Memory B cell (primary cell): ENCODE data around the gene ESRRB.

Source experiments
- ATAC-seq: fragments of 150-1000 bp; cut with Tn5 transposase; 2 replicates; pipeline ENCODE4 v1.10.0; 2021; ENCODE audit warnings: low read depth, mild to moderate bottlenecking, moderate library complexity
- DNase-seq, 2 donors: peaks; one replicate each; pipeline ENCODE4 v3.0.0; 2022; ENCODE audit warnings: low spot score in 2 of 2
- H3K27ac Mint-ChIP-seq: one replicate; pipeline ENCODE4 v1.8.0; 2022; ENCODE audit warnings: mild to moderate bottlenecking, moderate library complexity, mixed read lengths
- H3K27me3 Mint-ChIP-seq: one replicate; pipeline ENCODE4 v1.8.0; 2022; ENCODE audit warnings: mixed read lengths
- H3K36me3 Mint-ChIP-seq: one replicate; pipeline ENCODE4 v1.8.0; 2022; ENCODE audit warnings: mild to moderate bottlenecking, mixed read lengths
- H3K4me1 Mint-ChIP-seq: one replicate; pipeline ENCODE4 v1.8.0; 2022; ENCODE audit warnings: mixed read lengths
- H3K4me3 Mint-ChIP-seq: one replicate; pipeline ENCODE4 v1.8.0; 2022; ENCODE audit warnings: mild to moderate bottlenecking, moderate library complexity, mixed read lengths
- H3K9me3 Mint-ChIP-seq: one replicate; pipeline ENCODE4 v1.8.0; 2022; ENCODE audit warnings: mixed read lengths

The ESRRB gene

DNA sequence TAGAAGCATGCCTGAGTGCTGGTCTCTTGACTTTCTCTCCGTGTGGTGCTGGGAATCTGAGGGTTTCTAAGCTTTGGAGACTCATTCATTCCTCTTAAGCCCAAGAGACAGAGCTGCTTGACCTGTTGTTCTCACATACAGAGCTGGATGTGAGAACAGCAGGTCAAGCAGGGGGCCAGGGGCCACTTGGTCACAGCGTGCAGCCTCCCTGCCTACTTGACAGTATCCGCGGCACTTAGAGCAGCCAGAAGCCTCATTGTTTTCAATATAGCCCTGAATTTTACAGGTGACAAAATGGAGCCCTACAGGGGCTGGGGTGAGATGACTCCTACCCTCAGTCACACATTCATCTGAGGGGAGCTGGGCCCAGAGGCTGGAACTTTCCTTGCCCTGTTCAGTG lies 88.9 kb downstream of the ESRRB start:
- DNase-seq: no peak
- ATAC-seq: no peak
- H3K27me3 Mint-ChIP-seq: peaks cover 3% of the 10 kb centered on the region
- no peak overlapping the region for H3K4me3 Mint-ChIP-seq
- H3K9me3 Mint-ChIP-seq: no peaks in the 10 kb centered on the region
- H3K4me1 Mint-ChIP-seq: no peaks in the 10 kb centered on the region
- H3K36me3 Mint-ChIP-seq: no peaks in the 10 kb centered on the region
- H3K27ac Mint-ChIP-seq: no peak overlapping the region

DNA sequence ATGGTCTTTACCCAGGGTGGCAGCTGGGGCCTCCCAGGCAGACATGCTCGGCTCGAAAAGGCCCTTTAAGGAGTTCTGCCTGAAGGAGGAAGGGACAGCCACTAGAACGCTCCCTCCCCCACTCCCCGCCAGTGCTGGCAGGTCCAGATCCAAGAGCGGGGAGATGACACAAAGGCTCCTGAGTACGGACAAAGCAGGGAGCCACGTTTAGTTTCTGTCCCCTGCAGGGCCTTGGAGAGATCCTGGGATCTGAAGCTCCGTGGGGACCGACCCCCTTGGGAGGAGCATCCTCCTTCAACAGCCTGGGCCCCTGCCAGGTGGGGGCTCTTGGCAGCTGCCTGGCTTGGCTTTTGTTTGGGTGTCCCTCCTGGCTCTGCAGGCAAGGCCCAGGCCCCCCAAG lies 89.7 kb downstream of the ESRRB start:
- H3K27me3 Mint-ChIP-seq: peaks cover 6% of the 10 kb centered on the region
- ATAC-seq (no peak), DNase-seq (no peak)
- no peaks in the 10 kb centered on the region for H3K4me1 Mint-ChIP-seq
- no peaks in the 10 kb centered on the region for H3K36me3 Mint-ChIP-seq
- H3K27ac Mint-ChIP-seq: no peak overlapping the region
- H3K4me3 Mint-ChIP-seq: no peak overlapping the region
- no peaks in the 10 kb centered on the region for H3K9me3 Mint-ChIP-seq

DNA sequence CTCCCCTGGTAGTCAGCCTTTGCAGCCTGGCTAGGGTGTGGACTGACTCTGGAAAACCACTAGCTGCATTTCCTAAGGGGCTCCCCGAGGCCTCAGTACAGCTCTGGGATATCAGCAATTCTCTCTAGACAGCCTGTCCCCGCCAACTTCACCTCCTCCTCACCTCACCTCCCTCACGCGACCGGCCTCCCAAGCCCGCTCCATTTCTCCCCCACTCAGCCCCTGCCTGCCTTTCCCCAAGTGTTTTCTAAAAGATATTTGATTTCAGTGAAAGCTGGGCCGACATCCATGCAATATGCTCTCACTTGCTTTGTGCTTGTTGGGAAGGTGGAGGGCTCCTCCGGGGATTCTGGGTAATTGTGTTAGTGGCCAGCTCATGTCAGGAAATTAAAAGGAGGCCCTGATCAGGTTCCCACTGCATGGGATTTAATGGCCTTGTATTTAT lies 91.8 kb downstream of the ESRRB start:
- ATAC-seq: no peak
- Mint-ChIP-seq H3K27me3 (peaks cover 12% of the 10 kb centered on the region), H3K4me3 (no peak overlapping the region), H3K27ac (no peak overlapping the region), H3K4me1 (no peaks in the 10 kb centered on the region), H3K9me3 (no peaks in the 10 kb centered on the region), H3K36me3 (no peaks in the 10 kb centered on the region)
- no peak for DNase-seq

- Mint-ChIP-seq H3K9me3 (no peaks in the 10 kb centered on the region), H3K27me3 (peaks cover 9% of the 10 kb centered on the region), H3K27ac (no peak overlapping the region), H3K36me3 (no peaks in the 10 kb centered on the region), H3K4me3 (no peak overlapping the region), H3K4me1 (no peaks in the 10 kb centered on the region)
- DNase-seq: no peak
- no peak for ATAC-seq
Measured at GRCh38 chr14:76472199-76472723, 96.3 kb downstream of the ESRRB start.

DNA sequence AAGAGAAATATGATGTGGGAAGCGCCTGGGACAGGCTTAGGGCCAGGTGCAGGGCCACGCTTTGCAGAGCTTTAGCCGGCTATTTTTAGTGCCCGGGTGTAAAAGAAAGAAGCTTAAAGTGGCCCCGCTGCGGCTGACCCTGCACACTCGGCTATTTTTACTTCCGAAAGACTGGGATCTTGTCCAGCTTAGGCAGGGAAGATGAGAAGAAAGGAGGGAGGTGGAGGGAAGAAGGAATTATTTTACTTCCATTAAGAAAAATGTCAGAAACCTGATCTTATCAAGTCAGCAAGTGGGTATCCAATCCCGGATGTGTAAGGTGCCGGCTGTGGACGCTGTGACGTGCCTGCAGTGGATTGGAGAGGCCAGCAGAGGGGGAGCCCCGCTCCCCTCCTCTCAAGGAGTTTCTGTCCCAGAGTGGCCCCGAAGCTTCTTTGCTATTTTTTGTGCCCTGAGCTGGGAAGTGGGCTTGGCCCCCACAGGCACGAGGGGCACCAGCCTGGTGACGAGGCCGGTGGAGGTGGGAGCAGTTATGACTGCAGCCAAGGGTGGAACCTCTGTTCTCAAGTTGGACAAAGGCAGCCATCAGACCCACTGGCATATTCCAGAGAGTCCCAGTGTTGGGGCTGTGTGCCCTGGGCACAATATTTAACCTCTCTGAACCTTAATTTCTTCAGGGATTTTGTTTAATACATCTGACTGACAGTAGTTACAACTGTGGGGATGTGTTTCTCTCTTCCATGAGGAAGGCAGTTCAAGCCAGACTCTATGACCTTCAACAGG lies 97.7 kb downstream of the ESRRB start:
- H3K27ac Mint-ChIP-seq: no peak overlapping the region
- no peak overlapping the region for H3K4me3 Mint-ChIP-seq
- H3K27me3 Mint-ChIP-seq: peaks cover 11% of the 10 kb centered on the region
- ATAC-seq (no peak), DNase-seq (no peak)
- no peaks in the 10 kb centered on the region for H3K36me3 Mint-ChIP-seq
- H3K9me3 Mint-ChIP-seq: no peaks in the 10 kb centered on the region
- no peaks in the 10 kb centered on the region for H3K4me1 Mint-ChIP-seq

GRCh38 chr14:76480426-76480825 lies 104.5 kb downstream of the ESRRB start:
- no peaks in the 10 kb centered on the region for H3K36me3 Mint-ChIP-seq
- no peaks in the 10 kb centered on the region for H3K9me3 Mint-ChIP-seq
- no peaks in the 10 kb centered on the region for H3K4me1 Mint-ChIP-seq
- H3K4me3 Mint-ChIP-seq: no peak overlapping the region
- H3K27ac Mint-ChIP-seq: no peak overlapping the region
- DNase-seq (no peak), ATAC-seq (no peak)
- peaks cover 2% of the 10 kb centered on the region for H3K27me3 Mint-ChIP-seq

DNA sequence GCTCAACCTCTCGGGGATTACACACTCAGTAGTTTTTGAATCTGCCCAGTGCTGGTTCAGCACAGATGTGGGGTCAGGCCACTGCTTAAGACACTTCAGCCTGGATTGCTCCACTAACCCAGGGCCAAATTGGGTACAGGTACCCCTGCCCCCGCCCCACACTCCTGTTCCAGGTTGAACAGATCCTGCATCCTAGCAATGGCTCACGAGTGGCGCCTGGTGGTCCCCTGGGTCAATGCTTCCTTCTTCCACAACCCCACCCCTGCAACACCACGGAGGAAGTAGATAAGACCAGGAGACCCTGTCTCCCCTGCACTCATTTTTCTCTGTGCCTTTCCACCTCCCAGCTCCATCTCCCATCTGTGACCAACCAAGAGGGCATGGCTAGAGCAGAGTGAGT lies 108.4 kb downstream of the ESRRB start:
- no peak for ATAC-seq
- Mint-ChIP-seq H3K9me3 (no peaks in the 10 kb centered on the region), H3K27me3 (peaks cover 7% of the 10 kb centered on the region)

DNA sequence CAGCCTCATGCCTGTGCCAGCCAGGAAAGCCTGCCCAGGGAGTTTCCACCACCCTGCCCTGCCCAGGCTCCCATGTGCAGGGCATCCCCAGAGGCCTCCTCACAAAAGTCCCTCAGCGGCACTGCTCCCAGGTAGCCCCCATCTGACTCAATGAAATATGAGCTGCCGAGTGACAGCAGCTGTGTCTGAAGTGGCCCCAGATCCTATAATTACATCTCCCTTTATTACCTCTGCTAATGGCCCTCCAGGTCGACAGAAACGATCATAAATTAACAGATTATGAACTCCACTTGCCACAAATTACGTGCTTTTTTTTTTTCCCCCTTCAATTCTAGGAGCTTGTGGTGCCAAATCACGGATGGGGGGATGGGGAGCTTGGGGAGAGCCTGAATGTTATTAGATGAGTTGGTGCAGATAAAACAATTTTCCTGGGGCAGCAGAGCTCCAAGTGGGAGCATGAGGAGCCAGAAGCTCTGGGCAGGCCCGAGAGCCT lies 110.4 kb downstream of the ESRRB start:
- ATAC-seq: no peak
- no peaks in the 10 kb centered on the region for H3K4me1 Mint-ChIP-seq
- H3K36me3 Mint-ChIP-seq: no peaks in the 10 kb centered on the region
- no peak overlapping the region for H3K4me3 Mint-ChIP-seq
- H3K27me3 Mint-ChIP-seq: peaks cover 11% of the 10 kb centered on the region
- no peak overlapping the region for H3K27ac Mint-ChIP-seq
- H3K9me3 Mint-ChIP-seq: no peaks in the 10 kb centered on the region
- DNase-seq: no peak

More for the DNA sequence above, 108.4 kb downstream of the ESRRB start:
- no peak for DNase-seq
- no peak overlapping the region for H3K4me3 Mint-ChIP-seq
- H3K27ac Mint-ChIP-seq: no peak overlapping the region
- H3K36me3 Mint-ChIP-seq: no peaks in the 10 kb centered on the region
- H3K4me1 Mint-ChIP-seq: no peaks in the 10 kb centered on the region

- Mint-ChIP-seq H3K27ac (no peak overlapping the region), H3K4me3 (no peak overlapping the region), H3K4me1 (no peaks in the 10 kb centered on the region), H3K27me3 (peaks cover 11% of the 10 kb centered on the region), H3K36me3 (no peaks in the 10 kb centered on the region), H3K9me3 (no peaks in the 10 kb centered on the region)
- DNase-seq (no peak), ATAC-seq (no peak)
Measured at GRCh38 chr14:76488551-76488950, 112.6 kb downstream of the ESRRB start.

DNA sequence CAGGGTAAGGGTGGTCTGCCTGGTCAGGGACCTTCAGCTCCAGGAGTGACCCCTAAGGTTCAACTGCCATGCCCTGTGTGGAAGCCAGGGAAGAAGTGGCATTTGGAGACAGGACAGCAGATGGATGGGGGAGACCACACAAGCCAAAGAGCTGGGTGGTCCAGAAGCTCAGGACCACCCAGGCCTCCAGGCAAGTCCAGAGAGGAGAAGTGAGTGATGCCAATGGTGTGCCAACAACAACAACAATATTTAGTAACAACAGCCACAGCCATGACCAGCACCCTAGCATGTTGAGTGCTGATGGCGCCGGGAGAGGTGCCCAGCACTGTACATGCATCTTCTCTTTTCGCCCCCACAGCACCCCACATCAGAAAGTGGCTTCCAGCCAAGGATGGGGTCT lies 113.7 kb downstream of the ESRRB start:
- H3K4me1 Mint-ChIP-seq: no peaks in the 10 kb centered on the region
- no peaks in the 10 kb centered on the region for H3K36me3 Mint-ChIP-seq
- no peaks in the 10 kb centered on the region for H3K9me3 Mint-ChIP-seq
- H3K27ac Mint-ChIP-seq: no peak overlapping the region
- DNase-seq (no peak), ATAC-seq (no peak)
- no peak overlapping the region for H3K4me3 Mint-ChIP-seq
- peaks cover 11% of the 10 kb centered on the region for H3K27me3 Mint-ChIP-seq

DNA sequence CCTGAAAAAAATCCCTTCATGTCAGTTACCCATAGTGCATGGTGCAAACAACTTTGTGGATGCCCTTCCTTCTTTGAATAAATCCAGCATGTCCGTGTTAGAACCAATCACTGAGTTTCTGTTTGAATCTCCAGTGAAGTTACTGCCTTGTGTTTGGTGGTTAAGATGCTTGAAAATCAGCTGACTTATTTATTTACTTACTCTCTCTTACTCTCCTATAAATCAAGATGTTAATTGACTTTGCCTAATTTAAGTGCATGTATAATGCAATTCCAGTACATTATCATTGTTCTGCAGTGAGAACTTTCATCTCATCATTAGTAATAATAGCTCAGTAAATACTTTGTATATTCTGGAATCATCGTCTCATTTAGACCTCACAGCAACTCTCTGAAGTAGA lies 114.2 kb downstream of the ESRRB start:
- H3K27me3 Mint-ChIP-seq: peaks cover 15% of the 10 kb centered on the region
- H3K27ac Mint-ChIP-seq: no peak overlapping the region
- no peaks in the 10 kb centered on the region for H3K4me1 Mint-ChIP-seq
- H3K9me3 Mint-ChIP-seq: no peaks in the 10 kb centered on the region
- DNase-seq: no peak
- no peaks in the 10 kb centered on the region for H3K36me3 Mint-ChIP-seq
- no peak overlapping the region for H3K4me3 Mint-ChIP-seq
- ATAC-seq: no peak

GRCh38 chr14:76490735-76491134 lies 114.8 kb downstream of the ESRRB start:
- Mint-ChIP-seq H3K27ac (no peak overlapping the region), H3K4me1 (no peaks in the 10 kb centered on the region), H3K36me3 (no peaks in the 10 kb centered on the region), H3K9me3 (no peaks in the 10 kb centered on the region), H3K27me3 (peaks cover 16% of the 10 kb centered on the region), H3K4me3 (no peak overlapping the region)
- no peak for DNase-seq
- no peak for ATAC-seq

DNA sequence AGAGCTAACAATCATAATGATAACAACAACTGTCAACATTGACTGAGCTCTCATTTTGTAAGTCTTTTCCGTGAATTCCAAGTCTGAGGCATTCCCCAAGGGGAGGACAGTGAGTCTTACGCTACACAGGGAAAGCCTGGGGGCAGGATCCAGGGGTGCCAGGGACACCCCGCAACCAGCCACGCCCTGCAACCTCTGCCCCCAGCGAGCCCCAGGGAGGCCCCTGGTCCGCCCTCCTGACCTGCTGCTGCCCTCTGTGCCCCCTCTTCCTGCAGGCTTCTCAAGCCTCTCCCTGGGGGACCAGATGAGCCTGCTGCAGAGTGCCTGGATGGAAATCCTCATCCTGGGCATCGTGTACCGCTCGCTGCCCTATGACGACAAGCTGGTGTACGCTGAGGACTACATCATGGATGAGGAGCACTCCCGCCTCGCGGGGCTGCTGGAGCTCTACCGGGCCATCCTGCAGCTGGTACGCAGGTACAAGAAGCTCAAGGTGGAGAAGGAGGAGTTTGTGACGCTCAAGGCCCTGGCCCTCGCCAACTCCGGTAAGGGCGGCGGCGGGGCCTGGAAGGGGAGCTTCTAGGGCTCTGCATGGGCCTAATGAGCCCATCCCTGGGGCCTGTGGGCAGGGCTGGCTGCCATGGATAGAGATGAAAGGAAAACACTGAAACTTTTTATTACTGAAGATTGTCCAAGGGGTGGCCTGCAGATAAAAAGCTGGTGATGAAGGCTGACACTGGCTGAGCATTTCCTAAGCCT lies 115.4 kb downstream of the ESRRB start:
- Mint-ChIP-seq H3K27me3 (peaks cover 20% of the 10 kb centered on the region), H3K9me3 (no peaks in the 10 kb centered on the region), H3K4me3 (no peak overlapping the region), H3K27ac (no peak overlapping the region), H3K36me3 (no peaks in the 10 kb centered on the region), H3K4me1 (no peaks in the 10 kb centered on the region)
- no peak for DNase-seq
- ATAC-seq: no peak

GRCh38 chr14:76495983-76496382 lies 120.0 kb downstream of the ESRRB start:
- Mint-ChIP-seq H3K4me1 (no peaks in the 10 kb centered on the region), H3K4me3 (no peak overlapping the region), H3K36me3 (no peaks in the 10 kb centered on the region), H3K27me3 (peaks cover 16% of the 10 kb centered on the region), H3K27ac (no peak overlapping the region), H3K9me3 (no peaks in the 10 kb centered on the region)
- no peak for DNase-seq
- no peak for ATAC-seq
